DMS 273 (cell line): ENCODE measurements around the gene GASK1A.
A peak's percentile ranks its signal among the peaks of the same experiment; 100 is the strongest.
"Not testable (repeated sequence)": the region's sequence is repeated elsewhere in the genome, so short reads cannot be mapped to it uniquely, and the experiment has no call there.

Experiments
- DNase-seq: peaks from one replicate; lab custom pipeline; 2025; ENCODE audit not compliant: unreplicated experiment; lab: John Stamatoyannopoulos, UW

GASK1A gene

DNA sequence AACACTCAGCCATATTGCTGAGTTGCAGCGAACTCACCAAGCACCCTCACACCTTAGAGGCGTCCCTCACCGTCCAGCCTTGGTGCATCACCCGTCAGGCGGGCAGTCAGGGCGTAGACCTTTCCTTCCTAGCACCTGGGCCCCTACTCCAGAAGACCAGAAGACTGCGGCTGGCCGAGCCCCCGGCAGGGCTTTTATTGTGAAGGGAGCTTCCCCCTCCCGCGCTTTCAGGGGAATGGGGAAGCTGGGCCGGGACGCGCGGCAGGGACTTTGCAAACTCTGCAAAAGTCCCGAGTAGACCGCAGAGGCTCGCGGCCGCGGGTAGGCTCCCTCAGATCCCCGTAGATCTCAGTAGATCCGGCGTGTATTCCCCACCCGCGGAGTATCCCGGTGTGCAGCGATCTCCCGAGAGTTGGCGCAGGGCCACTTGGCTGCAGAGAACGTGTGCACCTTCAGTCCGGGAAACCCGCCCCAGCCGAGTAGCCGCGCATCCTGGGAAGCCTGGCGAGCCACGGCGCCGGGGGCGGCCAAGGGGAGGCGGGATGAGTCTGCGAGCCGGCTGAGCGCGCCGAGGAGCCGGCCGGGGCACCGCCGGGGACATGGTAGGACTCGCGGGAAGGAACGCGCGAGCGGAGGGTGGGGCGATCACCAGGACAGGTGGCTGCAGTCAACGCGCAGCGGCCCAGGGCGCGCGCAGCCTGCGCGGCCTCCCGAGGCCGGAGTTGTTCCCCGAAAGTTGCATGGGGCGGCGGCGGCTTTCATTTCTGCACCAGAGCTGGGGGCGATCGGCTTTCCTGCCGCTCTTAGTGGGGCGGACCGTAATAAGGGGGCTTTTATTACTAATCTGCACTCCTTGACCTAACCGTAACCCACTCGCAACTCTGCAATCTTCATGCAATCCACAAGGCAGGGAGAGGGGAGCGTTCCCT, at the start of gene GASK1A:
Gene GASK1A (plus strand): TSS at position 268 of the 929 bp plus-strand sequence. CDS start 332 bp downstream, at position 600.
- peak; percentile 73 for DNase-seq

DNA sequence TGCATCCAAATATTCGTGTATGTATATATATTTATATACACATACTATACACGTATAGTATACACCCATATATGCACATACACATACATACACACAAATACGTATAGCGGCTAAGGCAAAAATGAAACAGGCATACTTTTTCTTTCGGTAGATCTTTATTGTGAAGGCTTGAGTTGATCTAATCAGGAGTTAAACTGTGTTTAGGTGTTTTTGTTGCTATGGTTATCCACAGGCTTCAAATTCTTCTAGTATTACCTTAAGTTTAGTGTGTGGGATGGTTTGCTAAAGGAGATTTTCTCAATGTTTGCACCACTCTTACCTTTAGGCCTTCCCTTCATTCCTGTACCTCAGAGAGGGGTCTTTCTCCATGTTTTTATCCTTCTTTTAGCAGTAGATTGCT, 45.0 kb upstream of the GASK1A start:
- no peak for DNase-seq

GRCh38 chr3:42934910-42935309, 44.2 kb upstream of the GASK1A start:
- no peak for DNase-seq

- no peak for DNase-seq
Observed at GRCh38 chr3:42935472-42935871, 43.6 kb upstream of the GASK1A start.

DNA sequence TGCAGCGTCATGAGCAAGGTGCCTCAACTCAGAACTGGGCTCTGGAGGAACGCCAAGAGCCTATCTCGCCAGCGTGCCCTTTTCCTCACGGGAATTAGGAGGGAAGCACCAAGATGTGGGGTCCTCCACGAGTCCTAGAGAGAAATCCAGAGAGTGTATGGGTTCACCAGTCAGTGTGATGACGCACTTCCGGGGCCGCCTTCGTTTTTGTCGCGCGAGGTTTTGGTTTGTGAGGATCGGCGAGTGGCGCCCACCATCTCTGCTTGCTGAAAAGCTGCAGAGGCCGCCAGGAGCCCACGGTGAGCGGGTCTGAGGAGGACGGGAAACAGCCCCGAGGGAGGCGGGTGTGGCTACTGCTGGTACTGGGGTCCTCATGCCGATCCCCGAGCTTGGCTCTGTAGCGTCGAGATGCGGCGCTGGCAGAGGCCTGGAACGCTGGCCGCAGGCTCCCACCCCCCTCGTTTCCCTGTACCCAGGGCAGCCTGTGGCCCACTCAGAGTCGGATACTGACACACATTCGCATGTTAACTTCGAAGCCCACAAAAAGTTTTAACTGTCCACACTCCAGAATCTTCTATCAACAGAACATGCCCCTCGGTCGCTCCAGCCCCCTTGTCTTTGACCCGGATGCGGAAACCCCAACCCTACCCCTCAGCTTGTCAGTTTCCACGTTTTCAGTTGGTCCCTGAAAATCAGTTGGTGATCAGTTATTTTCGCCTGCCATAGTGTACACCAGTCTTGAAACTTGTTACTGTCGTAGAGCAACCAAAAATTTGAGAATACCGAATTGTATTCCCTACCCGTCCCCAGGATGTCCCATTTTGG, 42.7 kb upstream of the GASK1A start:
- DNase-seq: no peak

DNA sequence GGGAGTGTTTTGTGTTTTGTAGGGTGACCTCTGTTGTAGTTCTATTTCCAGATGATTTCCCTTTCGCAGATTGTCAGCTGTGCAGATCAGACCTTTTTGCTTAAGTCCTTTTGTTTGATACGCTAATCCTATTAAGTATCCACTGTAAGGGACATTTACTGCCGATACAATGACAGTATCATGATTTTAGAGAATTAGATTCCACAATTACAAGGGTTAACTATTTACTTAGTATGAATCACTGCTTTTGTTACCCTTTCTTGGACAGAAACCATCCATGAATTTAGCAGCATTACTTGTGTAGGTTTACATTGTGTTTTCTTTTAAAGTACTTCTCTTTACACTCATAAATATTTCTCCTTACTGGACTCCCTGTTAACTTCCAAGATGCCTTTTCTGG, 41.8 kb upstream of the GASK1A start:
- no peak for DNase-seq

GRCh38 chr3:42942693-42943092, 36.4 kb upstream of the GASK1A start:
- no peak for DNase-seq

- DNase-seq: no peak
Observed at GRCh38 chr3:42946050-42946449, 33.1 kb upstream of the GASK1A start.

DNA sequence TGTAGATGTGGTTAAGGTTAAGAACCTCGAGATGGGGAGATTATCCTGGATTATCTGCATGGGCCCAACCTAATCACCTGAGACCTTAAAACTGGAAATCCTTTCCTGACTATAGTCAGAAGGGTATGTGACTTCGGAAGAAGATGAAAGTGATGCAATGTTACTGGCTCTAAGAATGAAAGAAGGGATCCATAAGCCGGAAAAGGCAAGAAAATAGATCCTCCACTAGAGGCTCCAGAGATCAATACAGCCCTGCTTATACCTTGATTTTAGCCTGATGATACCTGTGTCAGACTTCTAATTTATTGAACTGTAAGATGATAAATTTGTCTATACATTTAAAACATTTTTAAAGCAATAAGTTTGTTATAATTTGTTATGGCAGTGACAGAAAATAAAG, 21.5 kb upstream of the GASK1A start:
- DNase-seq: no peak

GRCh38 chr3:42960282-42960681, 18.8 kb upstream of the GASK1A start:
- DNase-seq: no peak

DNA sequence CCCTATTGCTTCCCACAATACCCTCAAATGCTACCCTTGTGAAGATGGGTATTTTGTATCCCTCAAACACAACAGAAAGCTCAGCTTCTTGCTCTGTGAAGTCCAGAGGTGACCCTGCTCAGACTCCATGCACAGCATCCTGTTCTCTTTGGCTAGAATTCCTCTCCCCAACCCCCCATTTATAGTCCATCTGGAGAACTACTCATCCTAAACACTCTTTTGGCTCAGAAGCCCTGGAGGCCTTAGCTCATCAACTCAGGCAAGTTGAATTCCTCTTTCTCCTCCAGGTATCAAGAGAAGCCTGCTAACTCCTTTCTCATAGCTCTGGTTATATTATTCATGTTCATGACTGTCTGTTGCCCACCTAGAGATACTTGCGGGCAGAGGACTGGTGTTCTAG, 18.3 kb upstream of the GASK1A start:
- peak; percentile 15 for DNase-seq

- DNase-seq: peak; percentile 71
Observed at GRCh38 chr3:42961633-42962032, 17.5 kb upstream of the GASK1A start.

- DNase-seq: no peak
Observed at GRCh38 chr3:42963269-42963668, 15.8 kb upstream of the GASK1A start.

- no peak for DNase-seq
Observed at GRCh38 chr3:42964266-42964665, 14.8 kb upstream of the GASK1A start.

DNA sequence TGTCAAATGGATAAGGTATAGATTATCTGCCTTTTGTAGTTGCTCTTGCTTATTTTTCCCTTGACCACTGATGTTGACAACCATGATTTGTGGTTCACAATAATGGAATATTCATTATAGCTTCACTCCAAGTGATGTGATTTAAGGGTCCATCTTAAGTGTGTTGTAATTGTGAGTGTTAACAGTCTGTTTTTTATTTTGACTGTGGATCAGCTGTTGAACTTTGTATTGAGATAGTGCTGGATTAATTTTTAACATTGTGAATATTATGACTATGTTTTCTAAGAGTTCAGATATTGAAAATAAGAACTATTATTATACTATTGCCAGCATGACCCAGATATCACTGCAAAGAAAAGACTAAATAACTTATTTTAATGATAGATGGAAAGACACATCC, 8.6 kb upstream of the GASK1A start:
- DNase-seq: no peak

DNA sequence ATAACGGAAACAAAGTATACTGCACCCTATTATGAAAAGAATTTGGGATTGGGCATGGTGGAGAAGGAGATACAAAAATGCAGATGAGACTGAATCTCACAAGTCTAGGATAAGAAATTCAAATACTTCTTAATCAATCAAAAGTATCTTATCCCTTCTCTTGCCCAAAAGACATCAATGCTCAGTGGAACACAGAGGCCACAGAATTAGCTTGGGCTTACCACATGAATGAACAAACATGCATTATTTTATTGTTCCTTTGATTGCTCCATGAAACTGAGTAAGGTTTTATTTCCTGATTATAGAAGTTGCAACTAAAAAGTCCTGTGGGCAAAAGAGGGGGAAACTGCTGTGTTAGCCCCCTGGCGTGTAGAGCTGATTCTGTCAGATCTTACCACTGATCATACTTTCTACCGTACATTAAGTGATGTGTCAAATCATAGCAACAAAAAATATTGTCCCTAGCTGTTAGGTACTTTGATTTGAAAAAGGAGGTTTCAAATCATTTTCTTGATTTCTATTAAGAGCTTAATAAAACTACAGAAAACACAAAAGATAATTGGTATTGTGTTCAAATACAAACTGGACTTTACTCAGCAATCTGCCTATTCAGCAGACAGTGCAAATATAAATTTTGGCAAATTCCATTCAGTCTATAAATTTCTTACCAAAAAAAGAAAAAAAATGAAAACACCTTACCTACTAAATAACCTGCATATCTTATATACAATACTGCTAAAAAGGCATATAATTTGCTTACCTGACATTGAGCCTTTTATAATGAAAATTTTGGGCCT, 7.9 kb upstream of the GASK1A start:
- DNase-seq: no peak

- DNase-seq: not testable (repeated sequence)
Observed at GRCh38 chr3:42974906-42975305, 4.2 kb upstream of the GASK1A start.

DNA sequence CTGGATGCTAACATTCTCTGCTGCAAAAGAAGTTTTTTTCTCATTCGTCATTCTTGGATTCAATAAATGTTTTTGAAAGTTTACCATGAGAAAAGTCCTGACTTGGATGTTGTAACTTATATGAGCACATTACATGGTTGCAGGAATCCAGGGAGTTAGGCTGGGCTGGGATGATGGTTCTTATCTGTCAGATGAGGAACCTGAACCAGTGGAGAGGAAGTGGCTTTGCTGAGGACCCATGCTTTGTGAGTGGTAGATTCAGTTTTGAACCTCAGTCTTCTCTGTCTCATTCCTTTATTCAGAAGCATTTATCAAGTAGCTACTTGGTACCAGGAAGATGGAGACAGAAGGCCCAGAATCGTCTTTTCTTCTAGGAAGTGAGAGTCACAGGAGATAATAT, 3.7 kb upstream of the GASK1A start:
- DNase-seq: no peak

GRCh38 chr3:42975955-42976354, 3.2 kb upstream of the GASK1A start:
- DNase-seq: no peak

- no peak for DNase-seq
Observed at GRCh38 chr3:42980209-42980608, 1.1 kb downstream of the GASK1A start.

- no peak for DNase-seq
Observed at GRCh38 chr3:42980909-42981308, 1.8 kb downstream of the GASK1A start.
